ENCODE data around the gene TRIM38.
"Not testable (repeated sequence)": the region's sequence is repeated elsewhere in the genome, so short reads cannot be mapped to it uniquely, and the experiment has no call there.

GRCh38 chr6:26014386-26014785 lies 51.8 kb downstream of the TRIM38 start:
- TF ChIP-seq, protein P1, sequence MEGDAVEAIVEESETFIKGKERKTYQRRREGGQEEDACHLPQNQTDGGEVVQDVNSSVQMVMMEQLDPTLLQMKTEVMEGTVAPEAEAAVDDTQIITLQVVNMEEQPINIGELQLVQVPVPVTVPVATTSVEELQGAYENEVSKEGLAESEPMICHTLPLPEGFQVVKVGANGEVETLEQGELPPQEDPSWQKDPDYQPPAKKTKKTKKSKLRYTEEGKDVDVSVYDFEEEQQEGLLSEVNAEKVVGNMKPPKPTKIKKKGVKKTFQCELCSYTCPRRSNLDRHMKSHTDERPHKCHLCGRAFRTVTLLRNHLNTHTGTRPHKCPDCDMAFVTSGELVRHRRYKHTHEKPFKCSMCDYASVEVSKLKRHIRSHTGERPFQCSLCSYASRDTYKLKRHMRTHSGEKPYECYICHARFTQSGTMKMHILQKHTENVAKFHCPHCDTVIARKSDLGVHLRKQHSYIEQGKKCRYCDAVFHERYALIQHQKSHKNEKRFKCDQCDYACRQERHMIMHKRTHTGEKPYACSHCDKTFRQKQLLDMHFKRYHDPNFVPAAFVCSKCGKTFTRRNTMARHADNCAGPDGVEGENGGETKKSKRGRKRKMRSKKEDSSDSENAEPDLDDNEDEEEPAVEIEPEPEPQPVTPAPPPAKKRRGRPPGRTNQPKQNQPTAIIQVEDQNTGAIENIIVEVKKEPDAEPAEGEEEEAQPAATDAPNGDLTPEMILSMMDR (IDR thresholded peaks at IDR 0.05) = not testable (repeated sequence)
- TF ChIP-seq POLR2A (IDR thresholded peaks at IDR 0.05) = not testable (repeated sequence)

Measured in sigmoid colon (tissue), 3 donors.